ENCODE measurements around the gene GALNT14. TPM values are rescaled to one million over a fixed set of nuclear protein-coding genes. Genes with fewer than 3 reads are reported as not detected.

The GALNT14 gene
- total and polyA plus RNA-seq, 2 of the 13 experiments (the other 11 are each of a cell fraction or from before 2014, with no cell fraction given) = not detected

GRCh38 chr2:30932870-30933269, 205.4 kb downstream of the GALNT14 start (continued):
- no peak for TF ChIP-seq TBX3 (IDR thresholded peaks at IDR 0.05; ENCODE audit: borderline replicate concordance)

- CTCF ChIA-PET (ENCODE audit: low intra/inter-chr PET ratio, low total read pairs) = no interaction called here
- in situ Hi-C loops (cut with HindIII; ENCODE audit: extremely low pct_ligation_motif_present, low pct_unique_long_range_greater_than_20kb) = no loop called here
- Histone ChIP-seq H2AFZ (ENCODE audit: low read length) (no peak overlapping the region), H3K27me3 (ENCODE audit: control insufficient read depth in 1 of 2, insufficient read depth in 2 of 2, low read length in 2 of 2) (peaks cover 4 to 28% of the 10 kb centered on the region in 2 experiments; a peak in 3 of 5 replicates), H3K79me2 (ENCODE audit: insufficient read depth, low read length) (no peaks in the 10 kb centered on the region), H3K9me3 (ENCODE audit: low read length) (no peaks in the 10 kb centered on the region), H3K4me2 (ENCODE audit: low read depth, low read length) (no peak overlapping the region), H3K9ac (ENCODE audit: insufficient read depth, low read depth, low read length) (no peak overlapping the region), H3K36me3 (replicated peaks in 1 of 2; ENCODE audit: control insufficient read depth in 1 of 2, insufficient read depth in 2 of 2, low read length in 2 of 2) (no peaks in the 10 kb centered on the region), H4K20me1 (ENCODE audit: insufficient read depth, low read length) (no peaks in the 10 kb centered on the region), H3K4me3 (replicated peaks in 1 of 3; ENCODE audit: insufficient read depth in 1 of 3, low read depth in 2 of 3, low read length in 3 of 3) (no peak overlapping the region), H3K27ac (ENCODE audit: extremely low read length, insufficient read depth, low read length) (no peak overlapping the region), H3K4me1 (ENCODE audit: insufficient read depth, low read length) (no peaks in the 10 kb centered on the region)
- BruUV-seq (replicated peaks) = no TSS peak
- ATAC-seq = no peak
- FAIRE-seq = no peak
- POLR2A ChIA-PET = no interaction called here
- TF ChIP-seq, protein P1, sequence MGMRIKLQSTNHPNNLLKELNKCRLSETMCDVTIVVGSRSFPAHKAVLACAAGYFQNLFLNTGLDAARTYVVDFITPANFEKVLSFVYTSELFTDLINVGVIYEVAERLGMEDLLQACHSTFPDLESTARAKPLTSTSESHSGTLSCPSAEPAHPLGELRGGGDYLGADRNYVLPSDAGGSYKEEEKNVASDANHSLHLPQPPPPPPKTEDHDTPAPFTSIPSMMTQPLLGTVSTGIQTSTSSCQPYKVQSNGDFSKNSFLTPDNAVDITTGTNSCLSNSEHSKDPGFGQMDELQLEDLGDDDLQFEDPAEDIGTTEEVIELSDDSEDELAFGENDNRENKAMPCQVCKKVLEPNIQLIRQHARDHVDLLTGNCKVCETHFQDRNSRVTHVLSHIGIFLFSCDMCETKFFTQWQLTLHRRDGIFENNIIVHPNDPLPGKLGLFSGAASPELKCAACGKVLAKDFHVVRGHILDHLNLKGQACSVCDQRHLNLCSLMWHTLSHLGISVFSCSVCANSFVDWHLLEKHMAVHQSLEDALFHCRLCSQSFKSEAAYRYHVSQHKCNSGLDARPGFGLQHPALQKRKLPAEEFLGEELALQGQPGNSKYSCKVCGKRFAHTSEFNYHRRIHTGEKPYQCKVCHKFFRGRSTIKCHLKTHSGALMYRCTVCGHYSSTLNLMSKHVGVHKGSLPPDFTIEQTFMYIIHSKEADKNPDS (CRISPR knock-in tag; IDR thresholded peaks at IDR 0.05) = no peak
- no peak for TF ChIP-seq ZNF549 (CRISPR knock-in tag; IDR thresholded peaks at IDR 0.05)
- TF ChIP-seq SETDB1 (CRISPR knock-in tag; IDR thresholded peaks at IDR 0.05; ENCODE audit: borderline replicate concordance) = no peak
- TF ChIP-seq XBP1 (CRISPR knock-in tag; IDR thresholded peaks at IDR 0.05) = no peak
- intact Hi-C loops (cut with micrococcal nuclease; ENCODE audit: unreplicated experiment) = no loop called here
- no peak for DNase-seq (ENCODE audit: low spot score)
- 31% methylated on average over 17 of the region's 19 CpGs for WGBS (ENCODE audit: low lambda C conversion rate)
Measured at GRCh38 chr2:30931841-30932407, 206.3 kb downstream of the GALNT14 start.
